Measurements from ENCODE around the gene UPK3BL1. TPM values are rescaled to one million over a fixed set of nuclear protein-coding genes. Genes with fewer than 3 reads are reported as not detected.
"Not testable (repeated sequence)": the region's sequence is repeated elsewhere in the genome, so short reads cannot be mapped to it uniquely, and the experiment has no call there.

The UPK3BL1 gene, protein sequence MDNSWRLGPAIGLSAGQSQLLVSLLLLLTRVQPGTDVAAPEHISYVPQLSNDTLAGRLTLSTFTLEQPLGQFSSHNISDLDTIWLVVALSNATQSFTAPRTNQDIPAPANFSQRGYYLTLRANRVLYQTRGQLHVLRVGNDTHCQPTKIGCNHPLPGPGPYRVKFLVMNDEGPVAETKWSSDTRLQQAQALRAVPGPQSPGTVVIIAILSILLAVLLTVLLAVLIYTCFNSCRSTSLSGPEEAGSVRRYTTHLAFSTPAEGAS
- 59.0 and 72.5 TPM in 2 replicates for total RNA-seq
- polyA plus RNA-seq: 59.4 and 60.5 TPM in 2 replicates

DNA sequence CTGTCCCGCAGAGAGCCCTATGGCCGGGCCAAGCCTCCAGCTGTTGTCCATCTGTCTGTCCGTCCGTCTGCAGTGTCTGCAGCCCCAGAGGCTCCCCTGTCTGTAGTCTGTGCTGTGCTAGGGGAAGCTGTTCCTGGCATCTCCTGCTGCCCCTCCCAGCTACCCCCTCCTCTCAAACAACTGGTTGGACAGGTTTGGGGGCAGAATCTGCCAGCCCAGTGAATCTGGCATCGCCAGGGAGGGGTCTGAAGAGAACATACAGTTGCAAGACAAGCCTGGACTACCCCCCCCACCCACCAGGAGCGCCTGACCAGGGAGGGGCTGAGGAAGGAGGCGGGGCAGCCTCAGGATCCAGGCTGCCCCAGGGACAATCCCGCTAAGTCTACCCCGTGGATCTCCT is at the start of gene UPK3BL1:
TSS of gene UPK3BL1 (minus strand) at position 101 of the 400 bp plus-strand sequence. CDS start at position 51, 50 bp downstream.
- not testable (repeated sequence) for H3K36me3 ChIP-seq; H3K27ac ChIP-seq; H3K9me3 ChIP-seq (ENCODE audit: low read depth); H3K4me1 ChIP-seq (ENCODE audit: low read depth); H3K27me3 ChIP-seq; H3K4me3 ChIP-seq; DNase-seq (ENCODE audit: low read depth in 1 of 2, low spot score in 1 of 2)

DNA sequence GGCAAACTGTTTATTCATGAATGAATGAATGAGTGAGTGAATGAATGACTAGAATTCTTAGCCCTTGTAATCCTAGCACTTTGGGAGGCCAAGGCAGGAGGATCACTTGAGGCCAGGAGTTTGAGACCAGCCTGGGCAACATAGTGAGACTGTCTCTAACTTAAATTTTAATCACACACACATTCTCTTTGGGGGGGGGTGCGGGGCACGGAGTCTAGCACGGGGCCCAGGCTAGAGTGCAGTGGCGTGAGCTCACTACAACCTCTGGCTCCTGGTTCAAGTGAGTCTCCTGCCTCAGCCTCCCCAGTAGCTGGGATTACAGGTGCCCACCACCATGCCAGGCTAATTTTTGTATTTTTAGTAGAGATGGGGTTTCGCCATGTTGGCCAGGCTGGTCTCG is 48.0 kb upstream of the UPK3BL1 start:
- H3K27ac ChIP-seq; H3K36me3 ChIP-seq; H3K4me3 ChIP-seq; DNase-seq (ENCODE audit: low read depth in 1 of 2, low spot score in 1 of 2); H3K9me3 ChIP-seq (ENCODE audit: low read depth); H3K4me1 ChIP-seq (ENCODE audit: low read depth): not testable (repeated sequence)
- peaks cover 35% of the 10 kb centered on the region for H3K27me3 ChIP-seq

DNA sequence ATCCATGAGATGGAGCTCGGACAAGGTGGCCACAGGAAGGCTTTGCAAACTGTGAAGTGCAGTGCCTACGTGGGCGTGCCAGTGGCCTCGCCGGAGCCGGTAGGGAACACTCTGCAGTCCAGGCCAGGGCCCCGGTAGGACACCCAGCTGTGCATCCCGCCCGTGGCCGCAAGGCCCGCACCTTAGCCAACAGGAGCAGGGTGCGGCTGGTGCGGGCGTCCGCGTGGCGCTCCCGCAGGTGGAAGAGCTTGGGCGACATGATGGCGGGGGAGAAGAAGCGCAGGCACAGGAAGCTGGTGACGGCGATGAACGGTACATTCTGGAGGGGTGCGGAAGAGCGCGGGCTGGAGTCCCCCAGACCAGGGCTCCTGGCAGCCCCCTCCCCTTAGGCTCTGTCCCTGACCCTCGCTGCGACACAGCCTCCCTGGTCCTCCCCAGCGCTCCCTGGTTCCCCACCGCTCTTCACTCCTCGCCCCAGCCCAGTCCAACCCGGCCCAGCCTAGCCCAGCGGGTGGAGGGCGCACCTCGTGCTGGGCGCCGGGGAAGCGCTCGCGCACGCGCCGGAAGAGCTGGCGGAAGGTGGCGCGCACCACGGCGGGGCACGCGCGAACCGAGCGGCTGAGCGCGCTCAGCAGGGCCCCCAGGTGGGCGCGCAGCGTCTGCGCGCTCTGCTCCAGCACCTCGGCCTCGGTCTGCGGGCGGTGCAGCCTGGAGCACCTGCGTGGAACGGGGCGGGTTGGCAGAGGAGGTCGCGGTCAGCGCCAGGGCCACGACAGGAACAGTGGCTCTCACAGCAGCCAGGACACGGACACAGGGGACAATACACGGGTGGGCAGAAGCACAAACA is 47.1 kb upstream of the UPK3BL1 start:
- H3K27me3 ChIP-seq: peaks cover 31% of the 10 kb centered on the region
- not testable (repeated sequence) for H3K36me3 ChIP-seq; H3K9me3 ChIP-seq (ENCODE audit: low read depth); H3K27ac ChIP-seq; H3K4me3 ChIP-seq; DNase-seq (ENCODE audit: low read depth in 1 of 2, low spot score in 1 of 2); H3K4me1 ChIP-seq (ENCODE audit: low read depth)

DNA sequence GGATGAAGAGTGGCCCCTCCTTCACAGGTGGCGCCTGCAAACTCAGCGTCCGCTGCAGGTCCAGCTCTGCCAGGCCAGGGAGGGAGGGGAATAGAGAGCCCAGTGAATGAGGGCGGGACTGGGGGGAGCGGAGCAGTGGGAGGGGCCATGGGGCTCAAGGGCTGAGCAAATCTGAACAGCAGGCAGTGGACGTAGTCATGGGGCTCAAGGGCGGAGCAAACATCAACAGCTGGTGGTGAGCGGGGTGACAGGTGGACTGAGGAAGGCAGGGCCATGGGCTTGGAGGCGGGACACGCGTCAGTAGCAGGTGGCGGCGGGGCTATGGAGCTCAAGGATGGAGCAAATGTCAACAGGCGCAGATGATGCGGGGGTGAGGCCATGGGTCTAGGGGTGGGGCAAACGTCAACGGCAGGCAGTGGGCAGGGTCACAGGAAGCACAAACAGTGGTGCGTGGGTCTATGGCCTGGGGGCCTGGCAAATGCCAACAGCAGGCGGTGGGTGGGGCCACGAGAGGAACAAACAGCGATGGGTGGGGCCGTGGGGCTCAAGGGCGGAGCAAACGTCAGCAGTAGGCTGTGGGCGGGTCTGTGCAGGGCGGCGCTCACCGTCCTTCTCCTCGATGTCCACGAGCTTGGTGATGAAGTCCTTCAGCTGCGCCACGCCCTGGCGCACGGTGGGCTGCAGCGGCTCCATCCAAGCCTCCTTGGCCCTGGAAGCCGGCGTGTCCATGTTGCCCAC is 45.9 kb upstream of the UPK3BL1 start:
- not testable (repeated sequence) for DNase-seq (ENCODE audit: low read depth in 1 of 2, low spot score in 1 of 2); H3K9me3 ChIP-seq (ENCODE audit: low read depth)

DNA sequence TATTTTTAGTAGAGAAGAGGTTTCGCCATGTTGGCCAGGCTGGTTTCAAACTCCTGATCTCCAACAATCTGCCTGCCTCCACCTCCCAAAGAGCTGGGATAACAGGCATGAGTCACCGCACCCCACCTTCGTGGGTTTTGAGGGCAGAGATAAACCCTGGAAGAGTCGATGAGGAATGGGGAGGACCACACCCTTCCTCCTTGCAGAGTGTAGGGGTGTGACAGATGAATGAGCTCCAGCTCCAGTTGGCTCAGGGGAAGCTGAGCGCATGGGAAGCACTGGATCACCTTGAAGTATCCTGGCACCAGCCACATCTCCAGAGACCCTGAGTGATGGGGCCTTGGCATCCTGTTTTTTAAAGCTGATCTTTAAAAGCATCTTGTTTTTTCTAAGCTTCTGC is 40.0 kb upstream of the UPK3BL1 start:
- H3K36me3 ChIP-seq; H3K9me3 ChIP-seq (ENCODE audit: low read depth); H3K4me1 ChIP-seq (ENCODE audit: low read depth); H3K27ac ChIP-seq; H3K27me3 ChIP-seq; H3K4me3 ChIP-seq; DNase-seq (ENCODE audit: low read depth in 1 of 2, low spot score in 1 of 2): not testable (repeated sequence)

More for the DNA sequence above, 45.9 kb upstream of the UPK3BL1 start:
- H3K27ac ChIP-seq; H3K36me3 ChIP-seq; H3K4me3 ChIP-seq; H3K4me1 ChIP-seq (ENCODE audit: low read depth): not testable (repeated sequence)
- peaks cover 21% of the 10 kb centered on the region for H3K27me3 ChIP-seq

DNA sequence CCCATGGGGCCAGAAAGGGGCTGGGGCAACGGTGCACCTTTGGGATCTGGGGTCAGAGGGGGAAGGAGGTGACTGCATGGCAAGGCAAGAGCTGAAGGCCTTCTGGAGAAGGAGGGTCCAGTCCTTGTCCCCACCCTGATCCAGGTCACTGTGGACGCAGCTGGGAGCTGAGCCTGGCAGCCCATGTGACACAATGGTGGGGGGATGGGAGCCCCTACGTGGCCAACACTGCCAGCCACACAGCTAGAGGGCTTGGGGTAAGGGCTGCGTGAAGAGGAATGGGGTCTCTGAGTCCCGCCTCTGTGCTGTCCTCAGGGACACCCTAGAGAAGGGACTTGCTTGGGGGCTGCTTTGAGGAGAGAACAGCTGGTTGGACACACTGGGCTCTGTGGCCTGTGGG is 38.2 kb upstream of the UPK3BL1 start:
- H3K9me3 ChIP-seq (ENCODE audit: low read depth); H3K4me3 ChIP-seq; H3K27ac ChIP-seq; H3K27me3 ChIP-seq; H3K36me3 ChIP-seq; H3K4me1 ChIP-seq (ENCODE audit: low read depth); DNase-seq (ENCODE audit: low read depth in 1 of 2, low spot score in 1 of 2): not testable (repeated sequence)

DNA sequence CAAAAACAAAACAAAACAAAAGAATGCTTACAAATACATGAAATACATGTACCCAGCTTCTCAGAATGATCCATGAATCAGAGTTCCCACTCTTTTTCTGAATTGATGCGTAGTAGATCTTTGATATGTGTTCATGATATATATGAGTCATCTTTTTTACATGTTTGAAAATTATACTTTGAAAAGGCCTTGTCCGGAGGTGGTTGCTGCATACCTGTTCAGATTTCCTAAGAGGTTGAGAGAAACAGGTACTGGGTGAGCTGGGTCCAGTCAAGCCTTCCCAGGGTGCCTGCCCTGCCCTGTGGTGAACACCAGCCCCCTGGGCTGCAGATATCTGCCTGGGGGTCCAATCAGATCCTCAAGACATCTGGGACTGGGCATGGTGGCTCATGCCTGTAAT is 33.0 kb upstream of the UPK3BL1 start:
- DNase-seq (ENCODE audit: low read depth in 1 of 2, low spot score in 1 of 2); H3K36me3 ChIP-seq; H3K27me3 ChIP-seq; H3K27ac ChIP-seq; H3K4me1 ChIP-seq (ENCODE audit: low read depth); H3K4me3 ChIP-seq; H3K9me3 ChIP-seq (ENCODE audit: low read depth): not testable (repeated sequence)

DNA sequence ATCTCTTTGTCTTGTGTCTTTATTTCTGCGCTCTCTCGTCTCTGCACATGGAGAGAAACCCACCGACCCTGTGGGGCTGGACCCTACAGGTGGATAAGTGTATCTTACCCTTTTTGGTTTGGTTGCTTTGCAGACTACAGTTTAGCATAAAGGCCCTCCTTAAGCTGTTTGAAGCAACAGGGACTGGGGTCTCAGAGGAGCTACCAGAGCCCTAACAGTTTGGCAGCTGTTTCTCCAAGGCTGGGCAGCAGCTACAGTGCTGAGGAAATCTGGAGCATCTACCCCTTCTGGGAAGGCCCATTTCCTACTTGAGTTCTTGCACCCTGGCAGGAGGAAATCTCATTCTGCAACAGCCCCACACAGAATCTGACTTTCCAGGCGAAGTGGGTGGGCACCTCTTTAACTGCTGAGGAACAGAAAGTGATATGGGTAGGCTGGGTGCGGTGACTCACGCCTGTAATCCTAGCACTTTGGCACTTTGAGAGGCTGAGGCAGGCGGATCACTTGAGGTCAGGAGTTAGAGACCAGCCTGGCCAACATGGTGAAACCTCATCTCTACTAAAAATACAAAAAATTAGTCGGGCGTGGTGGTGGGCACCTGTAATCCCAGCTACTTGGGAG is 31.0 kb upstream of the UPK3BL1 start:
- H3K27me3 ChIP-seq: not testable (repeated sequence)

DNA sequence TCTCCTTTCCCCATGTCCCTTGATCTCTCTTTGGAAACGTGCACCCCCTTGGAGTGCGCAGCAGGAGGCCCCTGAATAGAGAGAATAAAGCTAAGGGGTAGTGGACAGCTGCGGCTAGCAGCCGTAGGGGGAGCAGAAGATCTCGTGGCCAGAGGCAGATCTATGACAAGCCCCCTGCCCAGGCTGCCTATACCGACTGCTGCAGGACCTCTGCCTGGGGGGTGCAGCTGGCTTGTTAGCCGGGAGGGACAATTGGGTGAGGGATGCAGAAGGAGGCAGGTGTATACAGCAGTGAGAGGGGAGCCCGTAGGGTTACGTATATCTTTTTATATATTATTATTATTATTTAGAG is 29.3 kb upstream of the UPK3BL1 start:
- not testable (repeated sequence) for H3K9me3 ChIP-seq (ENCODE audit: low read depth); H3K4me1 ChIP-seq (ENCODE audit: low read depth); H3K27me3 ChIP-seq; H3K36me3 ChIP-seq; H3K4me3 ChIP-seq; H3K27ac ChIP-seq; DNase-seq (ENCODE audit: low read depth in 1 of 2, low spot score in 1 of 2)

More for the DNA sequence above, 31.0 kb upstream of the UPK3BL1 start:
- H3K27ac ChIP-seq; H3K36me3 ChIP-seq; H3K4me3 ChIP-seq; H3K4me1 ChIP-seq (ENCODE audit: low read depth); DNase-seq (ENCODE audit: low read depth in 1 of 2, low spot score in 1 of 2); H3K9me3 ChIP-seq (ENCODE audit: low read depth): not testable (repeated sequence)

DNA sequence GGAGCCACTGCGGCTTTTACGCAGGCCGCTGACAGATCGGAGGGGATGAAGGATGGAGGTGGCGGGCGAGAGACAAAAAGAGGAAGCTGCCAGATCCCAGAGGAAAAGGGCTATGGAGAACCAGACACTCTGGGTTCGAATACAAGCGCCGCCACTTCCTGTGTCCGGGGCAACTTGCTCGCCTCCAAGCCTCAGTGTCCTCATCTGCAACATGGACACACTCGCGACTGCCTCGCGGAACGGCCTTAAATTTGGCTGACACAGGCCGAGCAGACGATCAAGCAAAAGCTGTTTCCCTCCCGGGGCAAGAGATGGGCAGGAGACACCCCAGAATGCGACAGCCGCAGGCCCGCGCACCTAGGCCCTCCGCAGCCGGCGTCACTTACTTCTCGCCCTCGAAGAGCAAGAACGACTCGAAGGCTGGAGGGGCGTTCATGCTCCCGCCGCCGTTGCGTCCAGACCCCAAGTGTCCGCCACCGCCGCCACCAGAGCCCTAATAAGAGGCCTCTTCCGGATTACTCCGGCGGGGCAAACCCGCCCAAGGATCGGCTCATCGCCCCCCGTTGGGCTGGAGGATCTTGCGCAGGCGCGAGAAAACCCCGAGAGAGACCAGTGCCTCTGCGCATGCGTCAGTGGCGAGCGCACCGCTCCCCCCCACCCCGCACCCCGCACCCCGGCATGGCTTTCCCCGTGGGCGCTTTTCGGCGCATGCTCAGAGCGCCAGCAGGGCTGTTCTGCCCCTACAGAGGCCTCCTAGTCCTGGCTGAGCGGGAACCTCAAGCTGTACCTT is 28.8 kb upstream of the UPK3BL1 start, which contains the start of gene POLR2J2:
TSS of gene POLR2J2 (minus strand) at position 498 of the 790 bp plus-strand sequence. CDS start at position 436, 62 bp downstream.
- DNase-seq (ENCODE audit: low read depth in 1 of 2, low spot score in 1 of 2): peak in 1 of 2 donors; percentile 68
- peak within 1 kb of the TSS; percentile 27 for H3K4me3 ChIP-seq
- not testable (repeated sequence) for H3K27ac ChIP-seq; H3K27me3 ChIP-seq; H3K36me3 ChIP-seq; H3K4me1 ChIP-seq (ENCODE audit: low read depth); H3K9me3 ChIP-seq (ENCODE audit: low read depth)

DNA sequence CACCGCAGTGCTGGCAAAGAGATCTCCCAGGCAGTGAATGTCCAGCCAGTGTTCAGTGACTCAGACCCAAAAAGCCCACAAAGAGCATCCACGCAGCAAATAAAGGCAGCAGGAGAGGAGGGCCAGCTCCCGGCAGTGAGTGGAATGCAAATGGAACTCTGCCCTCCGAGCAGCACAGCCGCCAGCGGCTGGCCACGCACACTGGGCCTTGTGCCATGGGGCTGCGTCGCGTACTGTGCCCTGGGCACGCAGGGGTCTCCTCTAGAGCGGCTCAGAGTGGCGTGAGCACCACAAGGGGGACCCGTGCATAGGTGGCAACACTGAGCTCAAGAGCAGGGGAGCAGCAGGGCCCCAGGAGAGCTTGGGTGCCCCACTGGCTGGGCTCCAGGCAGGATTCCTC is 24.9 kb upstream of the UPK3BL1 start:
- not testable (repeated sequence) for H3K9me3 ChIP-seq (ENCODE audit: low read depth); DNase-seq (ENCODE audit: low read depth in 1 of 2, low spot score in 1 of 2); H3K27me3 ChIP-seq; H3K4me3 ChIP-seq; H3K4me1 ChIP-seq (ENCODE audit: low read depth); H3K36me3 ChIP-seq; H3K27ac ChIP-seq

DNA sequence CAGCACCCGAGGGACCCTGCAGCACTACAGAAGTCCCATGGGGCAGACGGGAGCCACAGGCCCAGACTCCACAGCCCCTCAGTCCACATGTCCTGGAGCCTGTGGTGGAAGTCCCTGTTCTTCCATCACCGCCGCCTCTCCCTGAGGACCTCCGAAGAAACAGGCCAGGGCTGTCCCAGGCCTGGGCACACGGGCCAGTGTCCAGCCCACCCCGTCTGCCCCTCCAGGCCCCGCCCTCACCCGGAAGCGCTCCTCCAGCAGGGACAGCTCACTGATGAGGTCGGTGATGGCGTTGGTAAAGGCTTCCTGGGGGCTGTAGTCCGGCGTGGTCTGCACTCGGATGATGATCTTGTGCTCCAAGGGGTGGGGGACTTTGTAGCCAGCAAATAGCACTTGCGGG is 24.3 kb upstream of the UPK3BL1 start:
- not testable (repeated sequence) for H3K9me3 ChIP-seq (ENCODE audit: low read depth); DNase-seq (ENCODE audit: low read depth in 1 of 2, low spot score in 1 of 2); H3K27me3 ChIP-seq; H3K4me1 ChIP-seq (ENCODE audit: low read depth); H3K36me3 ChIP-seq; H3K4me3 ChIP-seq; H3K27ac ChIP-seq

DNA sequence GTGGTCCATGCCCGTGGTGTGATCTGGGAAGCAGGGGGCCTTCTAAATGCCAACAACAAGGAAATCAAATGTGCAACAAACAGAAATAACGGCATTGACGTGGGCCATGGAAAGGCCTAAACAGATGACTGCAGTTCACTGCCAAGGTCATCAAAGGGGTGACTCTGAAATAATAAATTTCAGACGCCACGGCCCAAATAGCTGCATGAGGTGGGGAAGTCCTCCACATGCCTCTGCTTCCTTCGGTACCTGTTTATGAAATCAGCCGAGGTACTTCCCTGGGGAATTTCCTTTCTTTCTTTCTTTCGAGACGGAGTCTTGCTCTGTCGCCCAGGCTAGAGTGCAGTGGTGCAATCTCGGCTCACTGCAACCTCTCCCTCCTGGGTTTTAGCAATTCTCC is 22.2 kb upstream of the UPK3BL1 start:
- H3K4me3 ChIP-seq; DNase-seq (ENCODE audit: low read depth in 1 of 2, low spot score in 1 of 2); H3K4me1 ChIP-seq (ENCODE audit: low read depth); H3K27me3 ChIP-seq; H3K9me3 ChIP-seq (ENCODE audit: low read depth); H3K36me3 ChIP-seq; H3K27ac ChIP-seq: not testable (repeated sequence)

Measured in cardiac muscle cell (in vitro differentiated cells and primary cell).